Hepatocyte (in vitro differentiated cells): Measurements from ENCODE around the gene UGT1A10. TPM values are rescaled to one million over a fixed set of nuclear protein-coding genes. Genes with fewer than 3 reads are reported as not detected.

ENCODE experiments used
- DNase-seq: peaks from one replicate; pipeline ENCODE4 v3.0.0-alpha.2; 2016; ENCODE audit warnings: low spot score
- H2AFZ ChIP-seq: fragments of 200-600 bp; sonication (generic); 2 replicates; pipeline ENCODE4 v1.6.0; 2016; ENCODE audit warnings: antibody characterized with exemption, mild to moderate bottlenecking
- H3K27ac ChIP-seq: fragments of 200-600 bp; sonication (generic); 2 replicates; pipeline ENCODE4 v1.5.1; 2016; ENCODE audit warnings: mild to moderate bottlenecking
- H3K27me3 ChIP-seq: fragments of 200-600 bp; sonication (generic); 2 replicates; pipeline ENCODE4 v1.6.1; 2016
- H3K36me3 ChIP-seq: fragments of 200-600 bp; sonication (generic); replicated peaks from 2 replicates; pipeline ENCODE4 v1.5.1; 2016; ENCODE audit warnings: low read depth; ENCODE audit not compliant: insufficient read depth
- H3K4me1 ChIP-seq: fragments of 200-600 bp; sonication (generic); 2 replicates; pipeline ENCODE4 v1.5.1; 2016; ENCODE audit warnings: mild to moderate bottlenecking, moderate library complexity; ENCODE audit not compliant: insufficient read depth
- H3K4me2 ChIP-seq: fragments of 200-600 bp; sonication (generic); 2 replicates; pipeline ENCODE4 v1.6.0; 2016
- H3K4me3 ChIP-seq: fragments of 200-600 bp; sonication (generic); 2 replicates; pipeline ENCODE4 v1.5.1; 2016; ENCODE audit warnings: mild to moderate bottlenecking
- H3K79me2 ChIP-seq: fragments of 200-600 bp; sonication (generic); 2 replicates; pipeline ENCODE4 v1.6.0; 2017; ENCODE audit warnings: mild to moderate bottlenecking
- H3K9me2 ChIP-seq: fragments of 200-600 bp; sonication (generic); replicated peaks from 2 replicates; pipeline ENCODE4 v1.6.0; 2017; ENCODE audit warnings: mild to moderate bottlenecking; ENCODE audit not compliant: insufficient read depth
- H3K9me3 ChIP-seq: fragments of 200-600 bp; sonication (generic); 2 replicates; pipeline ENCODE4 v1.5.1; 2016; ENCODE audit warnings: low read depth, mild to moderate bottlenecking
- H4K20me1 ChIP-seq: fragments of 200-600 bp; sonication (generic); 2 replicates; pipeline ENCODE4 v1.6.0; 2016; ENCODE audit warnings: mild to moderate bottlenecking; ENCODE audit not compliant: insufficient read depth, poor library complexity, severe bottlenecking
- EZH2 ChIP-seq: fragments of 200-600 bp; sonication (generic); IDR thresholded peaks from 2 replicates; pipeline ENCODE4 v1.6.1; 2016; ENCODE audit warnings: antibody characterized with exemption, mild to moderate bottlenecking, borderline replicate concordance
- EZH2phosphoT487 ChIP-seq: fragments of 200-600 bp; sonication (generic); IDR thresholded peaks from one replicate; pipeline ENCODE4 v1.6.1; 2018; ENCODE audit warnings: antibody characterized with exemption, mild to moderate bottlenecking, low read depth, moderate library complexity; ENCODE audit not compliant: unreplicated experiment, severe bottlenecking
- WGBS: methylation state at CpG from one replicate; pipeline ENCODE4 v1.1.6; 2016; ENCODE audit warnings: low lambda C conversion rate; ENCODE audit errors: missing lambda C conversion rate; 5-methylcytosine and 5-hydroxymethylcytosine counted together
- polyA plus RNA-seq: library from polyadenylated mRNA; unstranded; fragments of >200 nt; fragmentation: Nextera tagmentation; extraction: Ambion mirVana; gene quantifications from 2 replicates; pipeline ENCODE4 v1.2.1, GENCODE V29; 2016
- total RNA-seq: library from RNA; depleted of rRNA; stranded (reverse); fragments of >200 nt; gene quantifications from 2 replicates; pipeline ENCODE4 v1.2.3, GENCODE V29; 2014
- TF ChIP-seq, protein P1 (sequence below): fragments of 200-600 bp; sonication (generic); IDR thresholded peaks from 2 replicates; pipeline ENCODE4 v1.5.1; 2016; ENCODE audit warnings: antibody characterized with exemption, mild to moderate bottlenecking; ENCODE audit not compliant: poor library complexity

The UGT1A10 gene
- total and polyA plus RNA-seq, 2 experiments from 2014 or later: not detected

- no peak overlapping the region for H3K4me2 ChIP-seq
- H3K4me3 ChIP-seq: no peak overlapping the region
- TF ChIP-seq EZH2phosphoT487: no peak
- TF ChIP-seq, protein P1, sequence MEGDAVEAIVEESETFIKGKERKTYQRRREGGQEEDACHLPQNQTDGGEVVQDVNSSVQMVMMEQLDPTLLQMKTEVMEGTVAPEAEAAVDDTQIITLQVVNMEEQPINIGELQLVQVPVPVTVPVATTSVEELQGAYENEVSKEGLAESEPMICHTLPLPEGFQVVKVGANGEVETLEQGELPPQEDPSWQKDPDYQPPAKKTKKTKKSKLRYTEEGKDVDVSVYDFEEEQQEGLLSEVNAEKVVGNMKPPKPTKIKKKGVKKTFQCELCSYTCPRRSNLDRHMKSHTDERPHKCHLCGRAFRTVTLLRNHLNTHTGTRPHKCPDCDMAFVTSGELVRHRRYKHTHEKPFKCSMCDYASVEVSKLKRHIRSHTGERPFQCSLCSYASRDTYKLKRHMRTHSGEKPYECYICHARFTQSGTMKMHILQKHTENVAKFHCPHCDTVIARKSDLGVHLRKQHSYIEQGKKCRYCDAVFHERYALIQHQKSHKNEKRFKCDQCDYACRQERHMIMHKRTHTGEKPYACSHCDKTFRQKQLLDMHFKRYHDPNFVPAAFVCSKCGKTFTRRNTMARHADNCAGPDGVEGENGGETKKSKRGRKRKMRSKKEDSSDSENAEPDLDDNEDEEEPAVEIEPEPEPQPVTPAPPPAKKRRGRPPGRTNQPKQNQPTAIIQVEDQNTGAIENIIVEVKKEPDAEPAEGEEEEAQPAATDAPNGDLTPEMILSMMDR: no peak
- no peak for TF ChIP-seq EZH2
- H2AFZ ChIP-seq: no peak overlapping the region
- H3K9me2 ChIP-seq: no peaks in the 10 kb centered on the region
- no peaks in the 10 kb centered on the region for H3K9me3 ChIP-seq
- H3K79me2 ChIP-seq: no peaks in the 10 kb centered on the region
- no peaks in the 10 kb centered on the region for H3K4me1 ChIP-seq
- DNase-seq: no peak
- no peaks in the 10 kb centered on the region for H3K27me3 ChIP-seq
- H4K20me1 ChIP-seq: no peaks in the 10 kb centered on the region
- no peaks in the 10 kb centered on the region for H3K36me3 ChIP-seq
- no peak overlapping the region for H3K27ac ChIP-seq
- 78% methylated on average over 4 of the region's 4 CpGs for WGBS
Observed at GRCh38 chr2:233811087-233811486, 174.8 kb downstream of the UGT1A10 start.

- TF ChIP-seq, protein P1: no peak
- TF ChIP-seq EZH2 (no peak), EZH2phosphoT487 (no peak)
Observed at GRCh38 chr2:233811732-233812131, 175.5 kb downstream of the UGT1A10 start.

GRCh38 chr2:233813236-233814055, 177.2 kb downstream of the UGT1A10 start:
- Histone ChIP-seq H3K4me1 (peaks cover 10% of the 10 kb centered on the region), H4K20me1 (no peaks in the 10 kb centered on the region), H3K4me2 (no peak overlapping the region), H2AFZ (no peak overlapping the region), H3K79me2 (no peaks in the 10 kb centered on the region), H3K27me3 (no peaks in the 10 kb centered on the region), H3K36me3 (no peaks in the 10 kb centered on the region), H3K4me3 (no peak overlapping the region), H3K27ac (no peak overlapping the region), H3K9me3 (no peaks in the 10 kb centered on the region), H3K9me2 (no peaks in the 10 kb centered on the region)
- no peak for DNase-seq
- TF ChIP-seq, protein P1: no peak
- no peak for TF ChIP-seq EZH2phosphoT487
- TF ChIP-seq EZH2: no peak
- WGBS: 79% methylated on average over 3 of the region's 3 CpGs

More at GRCh38 chr2:233811732-233812131, 175.5 kb downstream of the UGT1A10 start:
- Histone ChIP-seq H3K27me3 (no peaks in the 10 kb centered on the region), H3K9me3 (no peaks in the 10 kb centered on the region), H3K27ac (no peak overlapping the region), H4K20me1 (no peaks in the 10 kb centered on the region), H3K79me2 (no peaks in the 10 kb centered on the region), H3K4me2 (no peak overlapping the region), H3K4me1 (no peaks in the 10 kb centered on the region), H3K4me3 (no peak overlapping the region), H3K36me3 (no peaks in the 10 kb centered on the region), H3K9me2 (no peaks in the 10 kb centered on the region), H2AFZ (no peak overlapping the region)
- WGBS: 94% methylated on average over 8 of the region's 8 CpGs
- DNase-seq: no peak
